GM21717 (cell line): ENCODE measurements around the gene BAIAP2L2.

Experiments used
- ATAC-seq: cut with Tn5 transposase; IDR thresholded peaks from one replicate; pipeline ENCODE4 v1.9.1; 2021; ENCODE audit warnings: mild to moderate bottlenecking, moderate library complexity; ENCODE audit not compliant: unreplicated experiment

The BAIAP2L2 gene

GRCh38 chr22:38070250-38070921 lies 40.1 kb downstream of the BAIAP2L2 start:
- ATAC-seq = no peak

- ATAC-seq = no peak
These were observed 40.9 kb downstream of the BAIAP2L2 start for GRCh38 chr22:38069372-38070249.

- ATAC-seq = no peak
These were observed 41.7 kb downstream of the BAIAP2L2 start for GRCh38 chr22:38068641-38069371.

- ATAC-seq = no peak
These were observed 42.6 kb downstream of the BAIAP2L2 start for GRCh38 chr22:38067761-38068360.

- ATAC-seq = no peak
These were observed 43.5 kb downstream of the BAIAP2L2 start for GRCh38 chr22:38067028-38067415.

GRCh38 chr22:38066381-38067027 lies 44.0 kb downstream of the BAIAP2L2 start:
- no peak for ATAC-seq

- ATAC-seq = no peak
These were observed 44.9 kb downstream of the BAIAP2L2 start for GRCh38 chr22:38065539-38065938.

GRCh38 chr22:38062791-38063190 lies 47.7 kb downstream of the BAIAP2L2 start:
- no peak for ATAC-seq

- no peak for ATAC-seq
These were observed 53.3 kb downstream of the BAIAP2L2 start, which contains the start of gene PICK1 for GRCh38 chr22:38056969-38057891. PICK1 (plus strand) TSS chr22:38057404; CDS start chr22:38057810, 406 bp downstream.

- ATAC-seq = no peak
These were observed 58.3 kb downstream of the BAIAP2L2 start for GRCh38 chr22:38051900-38052862.

- ATAC-seq = no peak
These were observed 59.2 kb downstream of the BAIAP2L2 start for GRCh38 chr22:38051261-38051660.

- ATAC-seq = no peak
These were observed 59.8 kb downstream of the BAIAP2L2 start for GRCh38 chr22:38050720-38051119.

GRCh38 chr22:38049812-38050619 lies 60.5 kb downstream of the BAIAP2L2 start:
- no peak for ATAC-seq

- ATAC-seq = no peak
These were observed 64.3 kb downstream of the BAIAP2L2 start for GRCh38 chr22:38046070-38046748.

- ATAC-seq = no peak
These were observed 67.1 kb downstream of the BAIAP2L2 start for GRCh38 chr22:38043151-38044039.

GRCh38 chr22:38042488-38042790 lies 68.0 kb downstream of the BAIAP2L2 start:
- no peak for ATAC-seq
